WTC11 (cell line): ENCODE measurements around the gene VIM. TPM values are rescaled to one million over a fixed set of nuclear protein-coding genes. Genes with fewer than 3 reads are reported as not detected.

Experiments used
- ATF1 ChIP-seq: sonication (generic); formaldehyde crosslinking; IDR thresholded peaks from 2 replicates; pipeline ENCODE4 v1.8.1; 2023; ENCODE audit warnings: mild to moderate bottlenecking, moderate library complexity, missing genetic modification reagents
- CREM ChIP-seq: sonication (generic); formaldehyde crosslinking; IDR thresholded peaks from 2 replicates; pipeline ENCODE4 v1.8.1; 2022; ENCODE audit warnings: mild to moderate bottlenecking, missing genetic modification reagents, moderate library complexity
- ESRRA ChIP-seq: sonication (generic); formaldehyde crosslinking; IDR thresholded peaks from 2 replicates; pipeline ENCODE4 v1.8.1; 2022; ENCODE audit warnings: mild to moderate bottlenecking, missing genetic modification reagents, borderline replicate concordance
- GABPB1 ChIP-seq: sonication (generic); formaldehyde crosslinking; IDR thresholded peaks from 2 replicates; pipeline ENCODE4 v1.8.1; 2023; ENCODE audit warnings: mild to moderate bottlenecking, missing genetic modification reagents
- GRHL2 ChIP-seq: fragments of 250-450 bp; sonication (Bioruptor Pico); IDR thresholded peaks from 2 replicates; pipeline ENCODE4 v1.8.0; 2022; ENCODE audit warnings: mild to moderate bottlenecking, moderate library complexity; ENCODE audit not compliant: insufficient replicate concordance, severe bottlenecking
- IRF2 ChIP-seq: sonication (generic); formaldehyde crosslinking; IDR thresholded peaks from 2 replicates; pipeline ENCODE4 v1.8.0; 2022; ENCODE audit warnings: low read depth, missing genetic modification reagents, borderline replicate concordance
- MYBL2 ChIP-seq: sonication (generic); formaldehyde crosslinking; IDR thresholded peaks from 2 replicates; pipeline ENCODE4 v1.8.1; 2023; ENCODE audit warnings: mild to moderate bottlenecking, moderate library complexity, missing genetic modification reagents
- NR2C2 ChIP-seq: sonication (generic); formaldehyde crosslinking; IDR thresholded peaks from 2 replicates; pipeline ENCODE4 v1.8.0; 2022; ENCODE audit warnings: mild to moderate bottlenecking, missing genetic modification reagents
- RELA ChIP-seq: sonication (generic); formaldehyde crosslinking; IDR thresholded peaks from 2 replicates; pipeline ENCODE4 v1.8.1; 2022; ENCODE audit warnings: missing genetic modification reagents, mild to moderate bottlenecking, borderline replicate concordance
- SMAD3 ChIP-seq: sonication (generic); formaldehyde crosslinking; IDR thresholded peaks from 2 replicates; pipeline ENCODE4 v1.8.0; 2022; ENCODE audit warnings: missing genetic modification reagents, mild to moderate bottlenecking, borderline replicate concordance
- TCF7 ChIP-seq: sonication (generic); formaldehyde crosslinking; IDR thresholded peaks from 2 replicates; pipeline ENCODE4 v1.8.0; 2022; ENCODE audit warnings: mild to moderate bottlenecking, low read depth, missing genetic modification reagents, moderate library complexity
- ZNF121 ChIP-seq: sonication (generic); formaldehyde crosslinking; IDR thresholded peaks from 2 replicates; pipeline ENCODE4 v1.8.0; 2023; ENCODE audit warnings: missing genetic modification reagents
- ZNF219 ChIP-seq: sonication (generic); formaldehyde crosslinking; IDR thresholded peaks from 2 replicates; pipeline ENCODE4 v1.8.0; 2023; ENCODE audit warnings: missing genetic modification reagents, mild to moderate bottlenecking, borderline replicate concordance
- ZNF317 ChIP-seq: sonication (generic); formaldehyde crosslinking; IDR thresholded peaks from 2 replicates; pipeline ENCODE4 v1.8.1; 2023; ENCODE audit warnings: low read depth, mild to moderate bottlenecking, moderate library complexity, missing genetic modification reagents, borderline replicate concordance
- ZNF423 ChIP-seq: fragments of 250-450 bp; sonication (Bioruptor Pico); IDR thresholded peaks from 2 replicates; pipeline ENCODE4 v2.1.2; 2022; ENCODE audit warnings: mild to moderate bottlenecking, moderate library complexity
- total RNA-seq: library from RNA; stranded (reverse); gene quantifications from 3 replicates; pipeline ENCODE4 v1.2.3, GENCODE V29; 2021
- TF ChIP-seq, protein P1 (sequence below): sonication (generic); formaldehyde crosslinking; conservative IDR thresholded peaks from 2 replicates; pipeline ENCODE4 v1.8.1; 2023; ENCODE audit warnings: mild to moderate bottlenecking, low read depth, missing genetic modification reagents, moderate library complexity
- TF ChIP-seq, protein P2 (sequence below): fragments of 250-450 bp; sonication (Bioruptor Pico); IDR thresholded peaks from 2 replicates; pipeline ENCODE4 v1.9.0; 2021; ENCODE audit warnings: mild to moderate bottlenecking
- TF ChIP-seq, protein P3 (sequence below): fragments of 200-600 bp; IDR thresholded peaks from 2 replicates; pipeline ENCODE4 v1.8.0; 2022; ENCODE audit warnings: antibody characterized with exemption
- TF ChIP-seq, protein P4 (sequence below): sonication (generic); formaldehyde crosslinking; IDR thresholded peaks from 2 replicates; pipeline ENCODE4 v1.8.1; 2023; ENCODE audit warnings: mild to moderate bottlenecking, missing genetic modification reagents
- TF ChIP-seq, protein P5 (sequence below): sonication (generic); formaldehyde crosslinking; IDR thresholded peaks from 2 replicates; pipeline ENCODE4 v1.8.0; 2023; ENCODE audit warnings: missing genetic modification reagents, mild to moderate bottlenecking, borderline replicate concordance
- TF ChIP-seq, protein P6 (sequence below): sonication (generic); formaldehyde crosslinking; IDR thresholded peaks from 2 replicates; pipeline ENCODE4 v1.8.1; 2022; ENCODE audit warnings: low read depth, mild to moderate bottlenecking, moderate library complexity, missing genetic modification reagents, borderline replicate concordance
- TF ChIP-seq, protein P7 (sequence below): sonication (generic); formaldehyde crosslinking; IDR thresholded peaks from 2 replicates; pipeline ENCODE4 v1.8.0; 2022; ENCODE audit warnings: mild to moderate bottlenecking, missing genetic modification reagents
- TF ChIP-seq, protein P8 (sequence below): sonication (generic); formaldehyde crosslinking; IDR thresholded peaks from 2 replicates; pipeline ENCODE4 v1.8.1; 2023; ENCODE audit warnings: mild to moderate bottlenecking, moderate library complexity, missing genetic modification reagents

Gene VIM
- total RNA-seq, 1 experiment from 2014 or later, result 74.1 TPM

DNA sequence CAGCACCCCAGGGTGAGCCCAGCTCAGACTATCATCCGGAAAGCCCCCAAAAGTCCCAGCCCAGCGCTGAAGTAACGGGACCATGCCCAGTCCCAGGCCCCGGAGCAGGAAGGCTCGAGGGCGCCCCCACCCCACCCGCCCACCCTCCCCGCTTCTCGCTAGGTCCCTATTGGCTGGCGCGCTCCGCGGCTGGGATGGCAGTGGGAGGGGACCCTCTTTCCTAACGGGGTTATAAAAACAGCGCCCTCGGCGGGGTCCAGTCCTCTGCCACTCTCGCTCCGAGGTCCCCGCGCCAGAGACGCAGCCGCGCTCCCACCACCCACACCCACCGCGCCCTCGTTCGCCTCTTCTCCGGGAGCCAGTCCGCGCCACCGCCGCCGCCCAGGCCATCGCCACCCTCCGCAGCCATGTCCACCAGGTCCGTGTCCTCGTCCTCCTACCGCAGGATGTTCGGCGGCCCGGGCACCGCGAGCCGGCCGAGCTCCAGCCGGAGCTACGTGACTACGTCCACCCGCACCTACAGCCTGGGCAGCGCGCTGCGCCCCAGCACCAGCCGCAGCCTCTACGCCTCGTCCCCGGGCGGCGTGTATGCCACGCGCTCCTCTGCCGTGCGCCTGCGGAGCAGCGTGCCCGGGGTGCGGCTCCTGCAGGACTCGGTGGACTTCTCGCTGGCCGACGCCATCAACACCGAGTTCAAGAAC lies 1.1 kb downstream of the VIM start (continued):
- no peak; the same call in 1 of the 2 replicates for TF ChIP-seq TCF7 (CRISPR knock-in tag)
- TF ChIP-seq, protein P1, sequence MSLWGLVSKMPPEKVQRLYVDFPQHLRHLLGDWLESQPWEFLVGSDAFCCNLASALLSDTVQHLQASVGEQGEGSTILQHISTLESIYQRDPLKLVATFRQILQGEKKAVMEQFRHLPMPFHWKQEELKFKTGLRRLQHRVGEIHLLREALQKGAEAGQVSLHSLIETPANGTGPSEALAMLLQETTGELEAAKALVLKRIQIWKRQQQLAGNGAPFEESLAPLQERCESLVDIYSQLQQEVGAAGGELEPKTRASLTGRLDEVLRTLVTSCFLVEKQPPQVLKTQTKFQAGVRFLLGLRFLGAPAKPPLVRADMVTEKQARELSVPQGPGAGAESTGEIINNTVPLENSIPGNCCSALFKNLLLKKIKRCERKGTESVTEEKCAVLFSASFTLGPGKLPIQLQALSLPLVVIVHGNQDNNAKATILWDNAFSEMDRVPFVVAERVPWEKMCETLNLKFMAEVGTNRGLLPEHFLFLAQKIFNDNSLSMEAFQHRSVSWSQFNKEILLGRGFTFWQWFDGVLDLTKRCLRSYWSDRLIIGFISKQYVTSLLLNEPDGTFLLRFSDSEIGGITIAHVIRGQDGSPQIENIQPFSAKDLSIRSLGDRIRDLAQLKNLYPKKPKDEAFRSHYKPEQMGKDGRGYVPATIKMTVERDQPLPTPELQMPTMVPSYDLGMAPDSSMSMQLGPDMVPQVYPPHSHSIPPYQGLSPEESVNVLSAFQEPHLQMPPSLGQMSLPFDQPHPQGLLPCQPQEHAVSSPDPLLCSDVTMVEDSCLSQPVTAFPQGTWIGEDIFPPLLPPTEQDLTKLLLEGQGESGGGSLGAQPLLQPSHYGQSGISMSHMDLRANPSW (CRISPR knock-in tag), result 0 out of 2 replicates have a peak, but pooled peaks have one; percentile 61
- peak; percentile 45; the same call in 1 of the 2 replicates for TF ChIP-seq ZNF121 (CRISPR knock-in tag)
- no peak for TF ChIP-seq ZNF423
- TF ChIP-seq, protein P2, sequence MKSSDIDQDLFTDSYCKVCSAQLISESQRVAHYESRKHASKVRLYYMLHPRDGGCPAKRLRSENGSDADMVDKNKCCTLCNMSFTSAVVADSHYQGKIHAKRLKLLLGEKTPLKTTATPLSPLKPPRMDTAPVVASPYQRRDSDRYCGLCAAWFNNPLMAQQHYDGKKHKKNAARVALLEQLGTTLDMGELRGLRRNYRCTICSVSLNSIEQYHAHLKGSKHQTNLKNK (CRISPR knock-in tag), result no peak
- no peak for TF ChIP-seq GABPB1
- TF ChIP-seq, protein P3, sequence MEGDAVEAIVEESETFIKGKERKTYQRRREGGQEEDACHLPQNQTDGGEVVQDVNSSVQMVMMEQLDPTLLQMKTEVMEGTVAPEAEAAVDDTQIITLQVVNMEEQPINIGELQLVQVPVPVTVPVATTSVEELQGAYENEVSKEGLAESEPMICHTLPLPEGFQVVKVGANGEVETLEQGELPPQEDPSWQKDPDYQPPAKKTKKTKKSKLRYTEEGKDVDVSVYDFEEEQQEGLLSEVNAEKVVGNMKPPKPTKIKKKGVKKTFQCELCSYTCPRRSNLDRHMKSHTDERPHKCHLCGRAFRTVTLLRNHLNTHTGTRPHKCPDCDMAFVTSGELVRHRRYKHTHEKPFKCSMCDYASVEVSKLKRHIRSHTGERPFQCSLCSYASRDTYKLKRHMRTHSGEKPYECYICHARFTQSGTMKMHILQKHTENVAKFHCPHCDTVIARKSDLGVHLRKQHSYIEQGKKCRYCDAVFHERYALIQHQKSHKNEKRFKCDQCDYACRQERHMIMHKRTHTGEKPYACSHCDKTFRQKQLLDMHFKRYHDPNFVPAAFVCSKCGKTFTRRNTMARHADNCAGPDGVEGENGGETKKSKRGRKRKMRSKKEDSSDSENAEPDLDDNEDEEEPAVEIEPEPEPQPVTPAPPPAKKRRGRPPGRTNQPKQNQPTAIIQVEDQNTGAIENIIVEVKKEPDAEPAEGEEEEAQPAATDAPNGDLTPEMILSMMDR, result no peak
- TF ChIP-seq, protein P4, sequence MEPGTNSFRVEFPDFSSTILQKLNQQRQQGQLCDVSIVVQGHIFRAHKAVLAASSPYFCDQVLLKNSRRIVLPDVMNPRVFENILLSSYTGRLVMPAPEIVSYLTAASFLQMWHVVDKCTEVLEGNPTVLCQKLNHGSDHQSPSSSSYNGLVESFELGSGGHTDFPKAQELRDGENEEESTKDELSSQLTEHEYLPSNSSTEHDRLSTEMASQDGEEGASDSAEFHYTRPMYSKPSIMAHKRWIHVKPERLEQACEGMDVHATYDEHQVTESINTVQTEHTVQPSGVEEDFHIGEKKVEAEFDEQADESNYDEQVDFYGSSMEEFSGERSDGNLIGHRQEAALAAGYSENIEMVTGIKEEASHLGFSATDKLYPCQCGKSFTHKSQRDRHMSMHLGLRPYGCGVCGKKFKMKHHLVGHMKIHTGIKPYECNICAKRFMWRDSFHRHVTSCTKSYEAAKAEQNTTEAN (CRISPR knock-in tag), result peak; percentile 93; the same call in 1 of the 2 replicates
- peak; percentile 98 for TF ChIP-seq SMAD3 (CRISPR knock-in tag)
- TF ChIP-seq ZNF219 (CRISPR knock-in tag), result peak; percentile 94
- TF ChIP-seq, protein P5, sequence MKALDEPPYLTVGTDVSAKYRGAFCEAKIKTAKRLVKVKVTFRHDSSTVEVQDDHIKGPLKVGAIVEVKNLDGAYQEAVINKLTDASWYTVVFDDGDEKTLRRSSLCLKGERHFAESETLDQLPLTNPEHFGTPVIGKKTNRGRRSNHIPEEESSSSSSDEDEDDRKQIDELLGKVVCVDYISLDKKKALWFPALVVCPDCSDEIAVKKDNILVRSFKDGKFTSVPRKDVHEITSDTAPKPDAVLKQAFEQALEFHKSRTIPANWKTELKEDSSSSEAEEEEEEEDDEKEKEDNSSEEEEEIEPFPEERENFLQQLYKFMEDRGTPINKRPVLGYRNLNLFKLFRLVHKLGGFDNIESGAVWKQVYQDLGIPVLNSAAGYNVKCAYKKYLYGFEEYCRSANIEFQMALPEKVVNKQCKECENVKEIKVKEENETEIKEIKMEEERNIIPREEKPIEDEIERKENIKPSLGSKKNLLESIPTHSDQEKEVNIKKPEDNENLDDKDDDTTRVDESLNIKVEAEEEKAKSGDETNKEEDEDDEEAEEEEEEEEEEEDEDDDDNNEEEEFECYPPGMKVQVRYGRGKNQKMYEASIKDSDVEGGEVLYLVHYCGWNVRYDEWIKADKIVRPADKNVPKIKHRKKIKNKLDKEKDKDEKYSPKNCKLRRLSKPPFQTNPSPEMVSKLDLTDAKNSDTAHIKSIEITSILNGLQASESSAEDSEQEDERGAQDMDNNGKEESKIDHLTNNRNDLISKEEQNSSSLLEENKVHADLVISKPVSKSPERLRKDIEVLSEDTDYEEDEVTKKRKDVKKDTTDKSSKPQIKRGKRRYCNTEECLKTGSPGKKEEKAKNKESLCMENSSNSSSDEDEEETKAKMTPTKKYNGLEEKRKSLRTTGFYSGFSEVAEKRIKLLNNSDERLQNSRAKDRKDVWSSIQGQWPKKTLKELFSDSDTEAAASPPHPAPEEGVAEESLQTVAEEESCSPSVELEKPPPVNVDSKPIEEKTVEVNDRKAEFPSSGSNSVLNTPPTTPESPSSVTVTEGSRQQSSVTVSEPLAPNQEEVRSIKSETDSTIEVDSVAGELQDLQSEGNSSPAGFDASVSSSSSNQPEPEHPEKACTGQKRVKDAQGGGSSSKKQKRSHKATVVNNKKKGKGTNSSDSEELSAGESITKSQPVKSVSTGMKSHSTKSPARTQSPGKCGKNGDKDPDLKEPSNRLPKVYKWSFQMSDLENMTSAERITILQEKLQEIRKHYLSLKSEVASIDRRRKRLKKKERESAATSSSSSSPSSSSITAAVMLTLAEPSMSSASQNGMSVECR (CRISPR knock-in tag), result peak; percentile 98
- peak; percentile 81 for TF ChIP-seq NR2C2
- TF ChIP-seq RELA (CRISPR knock-in tag), result peak; percentile 98
- TF ChIP-seq GRHL2, result no peak
- no peak for TF ChIP-seq IRF2 (CRISPR knock-in tag)
- TF ChIP-seq MYBL2 (CRISPR knock-in tag), result peak; percentile 92
- peak; percentile 98 for TF ChIP-seq ESRRA (CRISPR knock-in tag)
- TF ChIP-seq, protein P6, sequence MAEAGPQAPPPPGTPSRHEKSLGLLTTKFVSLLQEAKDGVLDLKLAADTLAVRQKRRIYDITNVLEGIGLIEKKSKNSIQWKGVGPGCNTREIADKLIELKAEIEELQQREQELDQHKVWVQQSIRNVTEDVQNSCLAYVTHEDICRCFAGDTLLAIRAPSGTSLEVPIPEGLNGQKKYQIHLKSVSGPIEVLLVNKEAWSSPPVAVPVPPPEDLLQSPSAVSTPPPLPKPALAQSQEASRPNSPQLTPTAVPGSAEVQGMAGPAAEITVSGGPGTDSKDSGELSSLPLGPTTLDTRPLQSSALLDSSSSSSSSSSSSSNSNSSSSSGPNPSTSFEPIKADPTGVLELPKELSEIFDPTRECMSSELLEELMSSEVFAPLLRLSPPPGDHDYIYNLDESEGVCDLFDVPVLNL (CRISPR knock-in tag), result peak; percentile 80; the same call in 1 of the 2 replicates
- TF ChIP-seq, protein P7, sequence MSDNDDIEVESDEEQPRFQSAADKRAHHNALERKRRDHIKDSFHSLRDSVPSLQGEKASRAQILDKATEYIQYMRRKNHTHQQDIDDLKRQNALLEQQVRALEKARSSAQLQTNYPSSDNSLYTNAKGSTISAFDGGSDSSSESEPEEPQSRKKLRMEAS (CRISPR knock-in tag), result peak; percentile 97
- peak; percentile 73 for TF ChIP-seq ZNF317 (CRISPR knock-in tag)
- peak; percentile 97 for TF ChIP-seq ATF1 (CRISPR knock-in tag)
- TF ChIP-seq, protein P8, sequence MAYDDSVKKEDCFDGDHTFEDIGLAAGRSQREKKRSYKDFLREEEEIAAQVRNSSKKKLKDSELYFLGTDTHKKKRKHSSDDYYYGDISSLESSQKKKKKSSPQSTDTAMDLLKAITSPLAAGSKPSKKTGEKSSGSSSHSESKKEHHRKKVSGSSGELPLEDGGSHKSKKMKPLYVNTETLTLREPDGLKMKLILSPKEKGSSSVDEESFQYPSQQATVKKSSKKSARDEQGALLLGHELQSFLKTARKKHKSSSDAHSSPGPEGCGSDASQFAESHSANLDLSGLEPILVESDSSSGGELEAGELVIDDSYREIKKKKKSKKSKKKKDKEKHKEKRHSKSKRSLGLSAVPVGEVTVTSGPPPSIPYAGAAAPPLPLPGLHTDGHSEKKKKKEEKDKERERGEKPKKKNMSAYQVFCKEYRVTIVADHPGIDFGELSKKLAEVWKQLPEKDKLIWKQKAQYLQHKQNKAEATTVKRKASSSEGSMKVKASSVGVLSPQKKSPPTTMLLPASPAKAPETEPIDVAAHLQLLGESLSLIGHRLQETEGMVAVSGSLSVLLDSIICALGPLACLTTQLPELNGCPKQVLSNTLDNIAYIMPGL (CRISPR knock-in tag), result peak; percentile 90; the same call in 1 of the 2 replicates
- TF ChIP-seq CREM, result peak; percentile 86; the same call in 1 of the 2 replicates
